Measurements from ENCODE around the gene CACFD1. TPM values are rescaled to one million over a fixed set of nuclear protein-coding genes. Genes with fewer than 3 reads are reported as not detected.

CACFD1 gene
- total RNA-seq, 1 experiment from 2014 or later = 10.6 TPM

GRCh38 chr9:133496861-133497842, 37.4 kb downstream of the CACFD1 start:
- CTCF ChIA-PET = interaction anchor here (1.6 kb wide), 1 partner anchor 11 kb away, joined by 3 read pairs; no protein-coding TSS in a partner anchor
- no peak for DNase-seq (ENCODE audit: low spot score)
- no peaks in the 10 kb centered on the region for H3K36me3 ChIP-seq (ENCODE audit: insufficient read depth, low read length, poor library complexity, severe bottlenecking)
- intact Hi-C loops (cut with micrococcal nuclease; ENCODE audit: unreplicated experiment) = no loop called here
- H3K4me3 ChIP-seq (ENCODE audit: low read depth, low read length, poor library complexity, severe bottlenecking) = no peak overlapping the region
- no peaks in the 10 kb centered on the region for H3K4me1 ChIP-seq (ENCODE audit: insufficient read depth, low read length, poor library complexity, severe bottlenecking)
- no peaks in the 10 kb centered on the region for H3K27me3 ChIP-seq (replicated peaks; ENCODE audit: insufficient read depth, low read depth, low read length, poor library complexity)
- BruUV-seq (replicated peaks) = no TSS peak
- no peak for TF ChIP-seq CTCF (conservative IDR thresholded peaks at IDR 0.05; ENCODE audit: low read depth, low read length)
- TF ChIP-seq EZH2 (IDR thresholded peaks at IDR 0.05; ENCODE audit: borderline replicate concordance, low read depth, low read length, poor library complexity, severe bottlenecking) = no peak
- POLR2A ChIA-PET (ENCODE audit: low non-redundant PET) = no interaction called here
- H3K9me3 ChIP-seq (ENCODE audit: low read depth, low read length, poor library complexity, severe bottlenecking) = peaks cover 7% of the 10 kb centered on the region
- H3K27ac ChIP-seq (ENCODE audit: low read depth, low read length, poor library complexity, severe bottlenecking) = no peak overlapping the region

- H3K27me3 ChIP-seq (replicated peaks; ENCODE audit: insufficient read depth, low read depth, low read length, poor library complexity) = peaks cover 5% of the 10 kb centered on the region
- no TSS peak for BruUV-seq (replicated peaks)
- no peak overlapping the region for H3K27ac ChIP-seq (ENCODE audit: low read depth, low read length, poor library complexity, severe bottlenecking)
- TF ChIP-seq CTCF (conservative IDR thresholded peaks at IDR 0.05; ENCODE audit: low read depth, low read length) (no peak), EZH2 (IDR thresholded peaks at IDR 0.05; ENCODE audit: borderline replicate concordance, low read depth, low read length, poor library complexity, severe bottlenecking) (no peak)
- no peak overlapping the region for H3K4me3 ChIP-seq (ENCODE audit: low read depth, low read length, poor library complexity, severe bottlenecking)
- POLR2A ChIA-PET (ENCODE audit: low non-redundant PET) = no interaction called here
- peaks cover 14% of the 10 kb centered on the region for H3K9me3 ChIP-seq (ENCODE audit: low read depth, low read length, poor library complexity, severe bottlenecking)
- no peaks in the 10 kb centered on the region for H3K4me1 ChIP-seq (ENCODE audit: insufficient read depth, low read length, poor library complexity, severe bottlenecking)
- no peaks in the 10 kb centered on the region for H3K36me3 ChIP-seq (ENCODE audit: insufficient read depth, low read length, poor library complexity, severe bottlenecking)
- CTCF ChIA-PET = interaction anchor here (0.6 kb wide), 1 partner anchor 23 kb away, joined by 3 read pairs; no protein-coding TSS in a partner anchor
- intact Hi-C loops (cut with micrococcal nuclease; ENCODE audit: unreplicated experiment) = no loop called here
- no peak for DNase-seq (ENCODE audit: low spot score)
These were observed 39.5 kb downstream of the CACFD1 start for GRCh38 chr9:133499132-133499891.

- CTCF ChIA-PET = interaction anchor here (0.6 kb wide), 1 partner anchor 22 kb away, joined by 3 read pairs; no protein-coding TSS in a partner anchor
- TF ChIP-seq EZH2 (IDR thresholded peaks at IDR 0.05; ENCODE audit: borderline replicate concordance, low read depth, low read length, poor library complexity, severe bottlenecking) = no peak
- TF ChIP-seq CTCF (conservative IDR thresholded peaks at IDR 0.05; ENCODE audit: low read depth, low read length) = no peak
- intact Hi-C loops (cut with micrococcal nuclease; ENCODE audit: unreplicated experiment) = no loop called here
These were observed 40.1 kb downstream of the CACFD1 start for GRCh38 chr9:133499892-133500270.

More at GRCh38 chr9:133499892-133500270, 40.1 kb downstream of the CACFD1 start:
- no peak for DNase-seq (ENCODE audit: low spot score)
- POLR2A ChIA-PET (ENCODE audit: low non-redundant PET) = no interaction called here
- Histone ChIP-seq H3K4me1 (ENCODE audit: insufficient read depth, low read length, poor library complexity, severe bottlenecking) (no peaks in the 10 kb centered on the region), H3K27me3 (replicated peaks; ENCODE audit: insufficient read depth, low read depth, low read length, poor library complexity) (peaks cover 5% of the 10 kb centered on the region), H3K4me3 (ENCODE audit: low read depth, low read length, poor library complexity, severe bottlenecking) (no peak overlapping the region), H3K27ac (ENCODE audit: low read depth, low read length, poor library complexity, severe bottlenecking) (no peak overlapping the region), H3K36me3 (ENCODE audit: insufficient read depth, low read length, poor library complexity, severe bottlenecking) (no peaks in the 10 kb centered on the region), H3K9me3 (ENCODE audit: low read depth, low read length, poor library complexity, severe bottlenecking) (peaks cover 14% of the 10 kb centered on the region)
- BruUV-seq (replicated peaks) = no TSS peak
